SW 1271 (cell line): ENCODE measurements around the gene VIPAS39.

Source experiments
- DNase-seq, 2 experiments: peaks; one replicate each; lab custom pipeline; 2025; lab: John Stamatoyannopoulos, UW

The VIPAS39 gene

DNA sequence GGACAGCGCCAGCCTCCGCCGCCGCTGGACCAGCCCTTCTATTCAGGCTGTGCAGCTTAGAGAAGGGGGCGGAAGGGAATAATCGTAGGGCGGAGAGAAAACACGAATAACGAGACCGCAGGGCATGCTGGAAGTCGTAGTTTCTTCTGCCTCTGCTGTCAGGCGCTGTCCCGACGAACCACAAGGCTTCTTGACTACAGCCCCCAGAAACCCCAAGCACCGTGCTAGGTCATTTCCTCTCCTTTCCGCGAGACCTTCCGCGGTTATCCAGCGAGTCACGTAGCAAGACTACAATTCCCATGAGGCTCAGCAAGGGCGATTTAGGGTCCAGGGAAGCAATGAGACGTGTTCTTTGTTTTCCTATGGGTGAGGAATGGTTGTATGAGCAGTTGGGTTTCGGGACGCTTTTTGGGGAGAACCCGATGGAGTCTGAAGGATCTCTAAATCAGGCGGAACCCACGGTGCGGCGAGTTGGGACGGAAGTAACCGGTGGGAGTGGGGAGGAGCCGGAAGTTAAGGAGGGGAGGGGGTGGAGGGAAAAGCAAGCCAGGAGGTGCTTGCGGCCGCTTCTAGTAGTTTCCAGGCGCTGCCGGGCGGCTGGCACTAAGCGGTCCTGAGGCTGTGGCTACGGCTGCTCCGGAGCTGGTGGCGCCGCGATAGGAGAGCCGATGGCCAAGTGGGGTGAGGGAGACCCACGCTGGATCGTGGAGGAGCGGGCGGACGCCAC, at the start of gene VIPAS39, which contains the start of gene AHSA1:
VIPAS39 (minus strand) TSS at position 80 of the 727 bp plus-strand sequence. CDS start 3,499 bp downstream, outside the sequence.
AHSA1 (plus strand) TSS at position 572 of the 727 bp plus-strand sequence; CDS start at position 669, 97 bp downstream.
- DNase-seq, result peak; percentile 97 to 99

DNA sequence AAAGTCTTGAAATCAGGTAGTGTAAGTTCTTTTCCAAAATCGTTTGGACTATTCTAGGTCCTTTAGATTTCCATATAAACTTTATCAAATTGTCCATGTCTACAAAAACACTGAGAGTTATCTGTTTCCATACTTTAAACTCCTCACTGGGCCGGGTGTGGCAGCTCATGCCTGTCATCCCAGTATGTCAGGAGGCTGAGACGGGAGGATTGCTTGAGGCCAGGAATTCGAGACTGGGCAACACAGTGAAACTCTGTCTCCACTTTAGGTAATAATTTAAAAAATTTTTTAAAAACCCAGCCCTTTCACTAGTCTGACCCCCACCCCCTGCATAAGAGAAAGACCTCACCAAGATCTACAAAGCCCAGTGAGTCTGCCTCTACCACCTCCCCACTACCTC, 47.6 kb upstream of the VIPAS39 start:
- no peak for DNase-seq

GRCh38 chr14:77503138-77503537, 45.7 kb upstream of the VIPAS39 start:
- no peak for DNase-seq

GRCh38 chr14:77502109-77502782, 44.8 kb upstream of the VIPAS39 start:
- DNase-seq, result no peak

- DNase-seq, result no peak
These were observed 41.7 kb upstream of the VIPAS39 start for GRCh38 chr14:77498984-77499527.

DNA sequence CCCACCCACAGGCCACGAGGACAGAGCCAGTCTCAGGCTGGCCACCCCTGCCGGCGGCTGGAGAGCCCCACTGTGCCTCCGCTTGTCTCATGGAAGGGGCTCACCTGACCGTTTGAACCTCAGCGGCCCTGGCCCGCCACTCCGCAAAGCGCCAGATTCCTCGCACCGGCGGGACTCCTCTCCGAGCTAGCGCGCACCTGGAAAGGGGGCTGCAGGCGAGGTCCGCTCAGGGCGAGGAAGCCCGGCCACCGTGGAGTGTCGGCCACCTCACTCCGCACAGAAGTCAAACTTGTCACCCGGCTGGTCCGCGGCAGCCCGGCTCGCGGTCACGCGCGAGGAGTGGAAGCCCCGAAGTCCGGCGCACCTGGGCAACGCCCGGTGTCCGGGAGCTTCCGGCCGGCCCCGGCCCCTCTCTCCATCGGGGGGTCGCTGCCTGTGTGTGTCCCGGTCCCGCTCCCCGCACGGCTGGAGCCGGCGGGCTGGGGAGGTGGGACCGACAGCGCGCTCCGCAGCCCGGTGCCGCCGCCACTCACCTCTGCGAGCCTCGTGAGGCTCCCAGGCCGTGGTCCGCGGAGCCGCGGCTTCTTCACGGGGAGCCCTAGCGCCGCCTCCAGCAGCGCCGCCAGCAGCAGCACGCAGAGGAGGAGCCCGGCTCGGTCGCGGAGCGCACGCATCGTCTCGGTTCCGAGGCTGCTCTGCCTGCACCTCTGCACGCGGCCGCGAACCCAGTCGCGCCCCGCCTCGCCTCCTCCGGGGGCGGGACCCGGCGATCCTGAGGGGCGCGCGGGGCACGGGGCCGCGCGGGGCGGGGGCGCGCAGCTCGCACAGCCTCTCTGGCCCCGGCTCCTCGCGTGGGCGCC, 40.9 kb upstream of the VIPAS39 start, which contains the start of gene ISM2:
ISM2 (minus strand) TSS at position 697 of the 860 bp plus-strand sequence; CDS start at position 674, 23 bp downstream.
- no peak for DNase-seq

DNA sequence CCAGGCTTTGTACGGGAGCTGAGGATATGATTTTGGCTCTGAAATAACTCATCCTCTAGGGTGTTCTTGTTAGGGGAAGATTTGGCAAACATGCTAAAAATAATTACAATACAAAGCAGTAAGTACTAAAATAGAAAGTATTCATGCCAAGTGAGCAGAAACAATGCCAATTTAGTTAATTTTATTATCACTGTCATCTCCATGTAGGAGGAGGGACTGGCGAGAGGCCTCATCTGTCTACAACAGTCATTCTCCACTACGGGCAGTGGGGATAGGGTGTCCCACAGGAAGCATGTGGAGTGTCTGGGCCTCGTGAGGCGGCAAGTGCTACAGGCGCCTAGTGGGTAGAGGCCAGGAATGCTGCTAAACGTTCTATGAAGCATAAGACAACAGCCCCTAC, 37.9 kb upstream of the VIPAS39 start:
- no peak for DNase-seq

DNA sequence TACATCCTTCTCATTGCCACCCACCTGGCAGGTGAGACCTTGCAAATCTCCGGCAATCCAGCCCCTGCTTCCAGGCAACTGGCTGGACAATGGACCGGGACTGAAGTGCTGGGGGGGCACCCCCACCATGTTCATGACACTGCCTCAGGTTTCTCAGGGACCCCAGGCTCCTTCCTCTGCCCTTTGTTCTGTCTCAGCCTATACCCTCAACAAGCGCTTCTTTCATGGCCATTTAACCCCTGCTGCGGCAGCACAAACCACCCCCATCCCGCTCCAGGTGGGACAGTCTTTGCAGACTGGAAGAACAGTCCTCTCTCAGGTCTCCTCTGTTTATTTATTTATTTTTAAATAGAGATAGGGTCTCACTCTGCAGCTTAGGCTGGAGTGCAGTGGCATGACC, 33.7 kb upstream of the VIPAS39 start:
- DNase-seq, result no peak

GRCh38 chr14:77490347-77490986, 33.1 kb upstream of the VIPAS39 start:
- no peak for DNase-seq

GRCh38 chr14:77489041-77489440, 31.6 kb upstream of the VIPAS39 start:
- no peak for DNase-seq

GRCh38 chr14:77488558-77488957, 31.2 kb upstream of the VIPAS39 start:
- no peak for DNase-seq

- no peak for DNase-seq
These were observed 28.7 kb upstream of the VIPAS39 start for GRCh38 chr14:77485901-77486678.

DNA sequence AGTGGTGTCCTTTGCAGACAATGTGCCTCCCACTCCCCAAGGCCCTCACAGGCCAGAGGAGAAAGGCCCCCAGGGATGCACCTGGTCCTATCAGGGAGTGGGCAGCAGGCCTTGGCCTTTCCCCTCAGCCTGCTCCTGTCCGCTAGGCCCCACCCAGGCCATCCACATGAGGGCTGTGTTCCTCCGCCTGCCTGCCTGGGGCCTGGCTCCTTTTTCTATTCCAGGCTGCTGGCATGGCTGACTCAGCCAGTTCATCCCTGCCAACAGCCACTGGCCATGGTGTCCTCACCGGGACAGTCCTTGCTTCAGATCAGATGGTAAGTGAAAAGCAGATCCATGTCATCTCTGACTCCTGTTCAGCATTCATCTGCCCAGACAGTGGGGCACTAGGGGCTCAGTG, 27.9 kb upstream of the VIPAS39 start:
- no peak for DNase-seq

GRCh38 chr14:77482422-77482821, 25.0 kb upstream of the VIPAS39 start:
- DNase-seq, result no peak

DNA sequence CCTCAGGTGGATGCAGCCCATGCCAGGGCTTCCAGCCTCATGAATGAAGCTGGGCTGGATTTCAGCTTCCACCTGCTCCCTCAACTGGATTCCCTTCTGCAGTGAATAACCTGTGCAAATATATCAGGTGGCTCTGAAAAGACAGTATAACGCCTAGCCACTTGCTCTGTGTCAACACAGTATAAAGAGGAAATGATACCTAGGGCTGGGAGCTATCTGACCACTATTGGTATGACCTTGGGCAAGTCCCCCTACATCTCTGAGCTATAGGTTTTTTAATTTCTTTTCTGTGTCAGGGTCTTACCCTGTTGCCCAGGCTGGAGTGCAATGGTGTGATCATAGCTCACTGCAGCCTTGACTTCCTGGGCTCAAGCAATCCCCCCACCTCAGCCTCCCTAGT, 21.4 kb upstream of the VIPAS39 start:
- no peak for DNase-seq

GRCh38 chr14:77478029-77478428, 20.6 kb upstream of the VIPAS39 start:
- DNase-seq, result no peak

DNA sequence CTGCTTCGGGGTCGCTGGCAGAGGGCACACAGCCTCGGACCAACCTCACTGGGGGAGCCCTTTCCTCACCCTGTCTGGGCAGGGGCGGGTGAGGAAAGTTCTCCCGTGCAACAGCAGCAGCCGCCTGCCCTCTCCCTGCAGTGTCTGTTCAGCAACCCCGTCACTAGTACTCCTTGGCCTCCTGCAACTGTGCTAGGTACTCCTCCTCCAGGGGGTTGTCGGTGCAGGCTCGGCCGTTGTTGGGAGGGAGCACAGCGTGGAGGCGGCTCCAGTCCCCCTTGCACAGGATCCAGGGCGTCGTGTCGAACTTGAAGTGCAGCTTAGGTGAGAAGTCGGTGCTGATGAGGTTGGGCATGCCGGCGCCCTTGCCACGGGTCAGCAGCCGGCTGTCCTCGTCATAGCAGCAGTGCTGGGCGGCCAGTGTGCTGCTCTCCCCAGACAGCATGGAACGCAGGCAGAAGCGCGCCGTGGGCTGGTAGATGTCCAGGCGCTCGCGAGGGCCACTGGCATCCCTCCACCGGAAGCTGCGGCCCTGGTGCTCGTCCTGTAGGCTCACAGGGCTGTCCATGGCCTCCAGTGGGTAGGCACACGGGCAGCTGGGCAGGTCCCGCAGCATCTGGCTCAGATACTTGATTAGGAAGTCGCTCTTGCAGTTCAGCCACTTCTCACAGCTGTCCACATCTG, 18.2 kb upstream of the VIPAS39 start:
- DNase-seq, result no peak

- DNase-seq, result no peak
These were observed 17.2 kb upstream of the VIPAS39 start for GRCh38 chr14:77474479-77475177.

DNA sequence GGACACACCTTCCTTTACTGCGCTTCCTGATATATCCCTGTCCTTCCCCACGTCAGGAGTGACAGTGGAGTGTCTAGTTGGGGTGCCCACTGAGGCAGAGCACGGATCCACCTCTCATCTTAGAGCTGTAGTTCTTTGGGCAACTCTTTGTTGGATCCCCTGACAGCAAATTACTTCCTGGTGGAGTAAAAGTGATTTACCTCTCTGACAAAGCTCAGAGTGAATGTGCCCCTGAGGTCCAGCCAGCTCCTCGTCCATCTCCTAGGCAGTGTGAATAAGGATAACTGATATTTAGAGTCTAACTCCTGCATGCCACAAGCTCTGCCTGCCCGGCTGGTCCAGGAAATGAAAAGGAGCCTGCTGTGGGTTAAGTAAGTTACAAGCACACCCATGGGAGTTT, 16.5 kb upstream of the VIPAS39 start:
- DNase-seq, result no peak
